ENCODE data around the gene PARP1.
"Not testable (repeated sequence)": the region's sequence is repeated elsewhere in the genome, so short reads cannot be mapped to it uniquely, and the experiment has no call there.

PARP1 gene

GRCh38 chr1:226349801-226350518, 57.9 kb downstream of the PARP1 start:
- DNase-seq: no peak

- DNase-seq: no peak
Observed at GRCh38 chr1:226349081-226349480, 58.8 kb downstream of the PARP1 start.

- DNase-seq: no peak
Observed at GRCh38 chr1:226344441-226345259, 63.2 kb downstream of the PARP1 start.

- no peak for DNase-seq
Observed at GRCh38 chr1:226342656-226343055, 65.2 kb downstream of the PARP1 start.

- DNase-seq: not testable (repeated sequence)
Observed at GRCh38 chr1:226340111-226340510, 67.8 kb downstream of the PARP1 start.

- DNase-seq: no peak
Observed at GRCh38 chr1:226337276-226337875, 70.5 kb downstream of the PARP1 start.

GRCh38 chr1:226335661-226336060, 72.2 kb downstream of the PARP1 start:
- no peak for DNase-seq

- no peak for DNase-seq
Observed at GRCh38 chr1:226332947-226333346, 74.9 kb downstream of the PARP1 start.

GRCh38 chr1:226329237-226329636, 78.7 kb downstream of the PARP1 start:
- DNase-seq: no peak

- DNase-seq: no peak
Observed at GRCh38 chr1:226327761-226328162, 80.1 kb downstream of the PARP1 start.

- DNase-seq: no peak
Observed at GRCh38 chr1:226325178-226325577, 82.7 kb downstream of the PARP1 start.

- no peak for DNase-seq
Observed at GRCh38 chr1:226324479-226324878, 83.4 kb downstream of the PARP1 start.

- no peak for DNase-seq
Observed at GRCh38 chr1:226322986-226323385, 84.9 kb downstream of the PARP1 start.

- no peak for DNase-seq
Observed at GRCh38 chr1:226320930-226321329, 87.0 kb downstream of the PARP1 start.

GRCh38 chr1:226318471-226318870, 89.4 kb downstream of the PARP1 start:
- DNase-seq: no peak

- DNase-seq: no peak
Observed at GRCh38 chr1:226314055-226314454, 93.8 kb downstream of the PARP1 start.

- no peak for DNase-seq
Observed at GRCh38 chr1:226312065-226312464, 95.8 kb downstream of the PARP1 start.

GRCh38 chr1:226311376-226311775, 96.5 kb downstream of the PARP1 start:
- DNase-seq: no peak

All from CD4-positive, alpha-beta T cell treated with Interleukin-17A for 4 hours (primary cell).